H7 (cell line): ENCODE results near the gene LINGO4. TPM values are rescaled to one million over a fixed set of nuclear protein-coding genes. Genes with fewer than 3 reads are reported as not detected.
A peak's percentile ranks its signal among the peaks of the same experiment; 100 is the strongest.

ENCODE experiments used
- DNase-seq: peaks from one replicate; pipeline ENCODE4 v3.0.0; 2012
- H3K27me3 ChIP-seq: 2 replicates; pipeline ENCODE4 v1.6.0; 2011; ENCODE audit warnings: mild to moderate bottlenecking, low read length; ENCODE audit not compliant: control insufficient read depth, insufficient read depth
- H3K36me3 ChIP-seq: replicated peaks from 2 replicates; pipeline ENCODE4 v1.5.1; 2011; ENCODE audit warnings: low read length; ENCODE audit not compliant: control insufficient read depth, insufficient read depth
- H3K4me3 ChIP-seq: 2 replicates; pipeline ENCODE4 v1.5.1; 2011; ENCODE audit warnings: low read depth, mild to moderate bottlenecking, control low read depth, low read length, moderate library complexity; ENCODE audit not compliant: insufficient read depth
- total RNA-seq: library from RNA; depleted of rRNA; stranded (reverse); fragments of >200 nt; shearing (Covaris generic); gene quantifications from 2 replicates; pipeline ENCODE4 v1.2.3, GENCODE V29; 2014

The LINGO4 gene
- total RNA-seq, 1 experiment from 2014 or later: 0.07 TPM

DNA sequence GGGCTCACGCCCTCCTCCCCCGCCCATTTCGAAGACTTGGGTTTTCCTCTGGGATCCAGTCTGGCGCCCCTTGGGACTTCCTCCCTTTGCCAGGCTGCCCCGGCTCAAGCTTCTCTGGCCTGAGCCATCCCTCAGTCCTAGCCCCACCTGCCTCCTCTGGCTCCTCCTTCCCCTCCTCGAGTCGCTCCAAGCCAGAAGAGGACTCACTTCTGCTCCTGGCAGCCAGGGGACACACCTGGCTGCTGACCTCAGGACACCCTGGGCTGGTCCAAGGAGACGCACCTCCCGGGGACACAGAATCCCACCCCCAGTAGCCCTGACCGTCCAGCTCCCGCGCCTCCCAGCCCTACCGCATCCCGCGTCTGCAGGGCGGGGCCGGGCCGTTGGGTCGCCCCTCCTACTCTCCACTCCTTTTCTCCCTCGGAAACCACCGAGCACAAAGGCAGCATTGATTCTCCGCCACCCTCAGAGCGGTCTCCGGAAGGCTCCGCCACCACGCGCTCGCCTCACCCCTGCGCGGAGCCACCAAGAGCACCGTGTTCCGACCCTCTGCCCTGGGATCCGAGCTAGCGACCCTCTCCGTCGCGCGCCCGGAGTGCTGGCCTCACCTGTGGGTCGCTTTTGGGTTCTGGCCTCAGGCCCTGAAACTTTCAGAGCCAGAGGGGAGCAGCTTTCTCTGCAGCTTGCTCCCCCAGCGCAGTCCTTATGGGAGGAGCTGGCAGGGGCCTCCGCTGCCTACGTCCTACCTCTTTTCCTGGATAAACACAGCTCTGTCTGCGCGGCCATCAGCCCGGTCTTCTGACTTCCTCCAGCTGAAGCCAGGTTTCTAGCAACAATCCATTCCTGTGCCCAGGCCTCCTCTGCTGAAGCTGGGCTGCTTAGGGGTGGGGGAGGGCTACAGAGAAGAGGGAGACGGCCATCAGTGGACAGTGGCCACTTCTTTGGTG lies 34.5 kb upstream of the LINGO4 start, which contains the start of gene C2CD4D:
Gene C2CD4D (minus strand): TSS at position 364 of the 947 bp plus-strand sequence. CDS start 831 bp downstream, outside the sequence.
- Histone ChIP-seq H3K36me3 (no peaks in the 10 kb centered on the region), H3K27me3 (peaks cover 33% of the 10 kb centered on the region), H3K4me3 (peak within 1 kb of the TSS; percentile 57)
- DNase-seq: peak; percentile 95

DNA sequence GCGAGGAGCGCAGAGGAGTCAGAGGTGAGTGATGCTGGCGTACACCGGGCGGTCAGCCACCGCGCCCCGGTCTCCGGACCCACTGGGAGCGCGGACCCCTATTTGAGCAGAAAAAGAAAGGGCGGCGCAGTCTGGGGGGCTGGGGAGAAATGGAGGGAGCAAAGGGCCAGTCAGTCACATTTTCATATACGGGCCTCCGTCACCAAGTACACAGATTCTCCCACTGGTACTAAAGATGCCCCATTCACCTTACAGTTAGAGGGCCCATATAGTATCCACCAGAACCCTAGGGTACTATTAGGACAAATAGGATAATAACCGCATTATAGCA lies 33.8 kb upstream of the LINGO4 start:
- Histone ChIP-seq H3K36me3 (no peaks in the 10 kb centered on the region), H3K27me3 (peaks cover 33% of the 10 kb centered on the region), H3K4me3 (peak overlapping the region; percentile 57)
- DNase-seq: no peak

DNA sequence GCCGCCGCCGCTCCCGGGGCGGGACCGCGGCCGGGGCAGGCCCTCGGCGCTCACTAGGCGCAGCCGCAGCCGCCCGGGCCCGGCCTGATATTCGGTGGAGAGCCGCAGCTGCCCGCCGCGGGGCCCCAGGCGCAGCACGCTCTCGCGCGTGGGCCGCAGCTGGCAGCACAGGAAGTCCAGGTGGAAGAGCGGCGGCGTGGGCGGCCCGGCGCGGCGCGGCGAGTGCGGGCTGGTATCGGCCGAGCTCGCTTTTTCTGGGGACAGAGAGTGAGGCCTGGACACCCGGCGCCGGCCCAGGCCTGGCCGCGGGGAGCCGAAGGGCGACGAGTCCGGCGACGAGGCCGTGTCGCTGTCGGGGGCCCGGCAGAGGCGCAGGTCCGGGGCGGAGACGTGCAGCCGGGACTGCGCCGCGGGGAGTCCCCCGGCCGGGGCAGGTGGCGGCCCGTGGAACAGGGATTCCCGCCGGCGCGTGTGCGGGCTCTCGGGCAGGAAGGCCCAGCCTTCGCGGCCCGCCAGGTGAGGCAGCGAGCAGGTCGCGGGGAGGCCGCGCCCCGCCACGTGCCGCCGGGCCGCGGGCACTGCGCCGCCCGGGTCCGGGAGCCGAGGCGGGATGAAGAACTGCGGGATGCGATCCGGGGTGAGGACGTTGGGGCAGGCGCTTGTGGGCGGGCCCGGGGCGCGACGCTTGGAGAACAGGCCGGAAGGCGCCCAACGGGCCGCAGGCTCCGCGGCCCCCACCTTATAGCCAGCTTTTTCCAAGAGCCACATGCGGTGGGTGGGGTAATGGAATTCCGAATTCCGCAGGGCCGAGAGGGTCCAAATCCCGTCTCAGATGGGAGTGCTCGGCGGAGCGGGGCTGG lies 33.2 kb upstream of the LINGO4 start:
- H3K4me3 ChIP-seq: peak overlapping the region; percentile 57
- DNase-seq: peak; percentile 90
- H3K27me3 ChIP-seq: peaks cover 33% of the 10 kb centered on the region
- H3K36me3 ChIP-seq: no peaks in the 10 kb centered on the region

DNA sequence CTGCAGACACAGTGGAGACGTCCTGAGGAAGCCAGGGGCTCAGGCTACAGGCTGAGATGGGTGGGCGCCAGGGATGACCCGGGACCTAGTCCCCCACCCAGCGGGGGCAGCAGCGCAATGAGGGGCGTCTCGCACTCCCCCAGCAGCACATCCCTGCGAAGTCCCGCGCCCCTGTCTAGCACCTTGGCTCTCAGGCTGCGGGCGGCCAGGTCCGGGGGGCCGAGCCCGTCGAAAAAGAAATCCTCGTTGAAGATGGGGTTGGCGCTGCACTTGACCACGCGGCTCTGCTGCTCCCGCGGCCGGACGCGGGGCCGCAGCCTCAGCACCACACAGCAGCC lies 32.6 kb upstream of the LINGO4 start:
- H3K27me3 ChIP-seq: peaks cover 33% of the 10 kb centered on the region
- DNase-seq: no peak
- no peaks in the 10 kb centered on the region for H3K36me3 ChIP-seq
- H3K4me3 ChIP-seq: peak overlapping the region; percentile 57

DNA sequence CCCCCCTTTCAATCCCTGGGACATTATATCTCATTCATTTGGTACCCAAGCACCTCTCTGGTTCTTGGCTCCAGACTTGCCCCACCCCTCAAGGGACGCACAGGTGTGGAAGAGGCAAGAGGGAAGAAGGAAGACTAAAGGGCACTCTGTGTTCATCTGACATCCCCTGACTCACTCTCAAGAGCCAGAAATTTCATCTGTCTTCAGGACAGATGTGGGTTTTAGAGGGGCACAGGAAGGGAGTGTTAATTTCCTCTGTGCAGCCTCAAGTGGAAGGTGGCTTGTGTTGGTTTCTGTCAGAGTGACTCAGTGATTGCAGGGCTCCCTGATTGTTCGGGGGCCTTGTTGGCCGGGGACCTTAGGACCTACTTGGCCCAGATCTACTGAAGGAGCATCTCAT lies 32.0 kb upstream of the LINGO4 start:
- Histone ChIP-seq H3K36me3 (no peaks in the 10 kb centered on the region), H3K27me3 (peaks cover 33% of the 10 kb centered on the region), H3K4me3 (no peak overlapping the region)
- DNase-seq: no peak

DNA sequence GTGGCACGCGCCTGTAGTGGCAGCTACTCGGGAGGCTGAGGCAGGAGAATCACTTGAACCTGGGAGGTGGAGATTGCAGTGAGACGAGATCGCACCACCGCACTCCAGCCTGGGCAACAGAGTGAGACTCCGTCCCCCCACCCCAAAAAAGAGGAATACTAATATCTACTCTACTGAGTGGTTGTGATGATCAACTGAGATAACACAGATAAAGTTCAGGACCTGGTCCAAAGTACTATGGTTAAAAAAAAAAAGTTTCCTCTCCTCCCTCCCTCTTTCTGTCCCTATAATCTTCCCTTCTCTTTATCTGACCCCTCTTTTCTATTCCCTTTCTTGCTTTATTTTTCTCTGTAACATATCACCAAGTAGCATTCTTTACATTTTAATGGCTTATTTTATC lies 30.4 kb upstream of the LINGO4 start:
- DNase-seq: no peak
- Histone ChIP-seq H3K36me3 (no peaks in the 10 kb centered on the region), H3K27me3 (peaks cover 32% of the 10 kb centered on the region), H3K4me3 (no peak overlapping the region)

DNA sequence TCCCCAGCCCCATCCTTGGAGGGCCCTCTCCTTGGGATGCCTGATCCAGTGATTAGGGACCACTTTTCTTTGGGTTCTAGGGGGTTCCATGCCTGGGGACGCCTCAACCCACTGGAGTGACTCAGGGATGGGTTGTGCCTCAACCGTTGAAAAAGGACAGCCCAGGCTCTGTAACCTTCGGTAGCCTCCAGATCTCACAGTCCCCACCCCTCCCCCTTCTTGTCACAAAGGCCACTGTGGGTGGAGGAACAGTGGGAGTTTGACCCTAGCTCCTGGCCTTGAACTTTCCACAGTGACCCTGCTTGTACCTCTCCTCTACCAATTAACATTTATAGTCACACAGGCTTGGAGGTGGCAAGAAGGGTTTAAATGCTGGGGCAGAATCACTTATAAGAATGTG lies 29.0 kb upstream of the LINGO4 start:
- no peak for DNase-seq
- Histone ChIP-seq H3K36me3 (no peaks in the 10 kb centered on the region), H3K4me3 (no peak overlapping the region), H3K27me3 (peaks cover 26% of the 10 kb centered on the region)

DNA sequence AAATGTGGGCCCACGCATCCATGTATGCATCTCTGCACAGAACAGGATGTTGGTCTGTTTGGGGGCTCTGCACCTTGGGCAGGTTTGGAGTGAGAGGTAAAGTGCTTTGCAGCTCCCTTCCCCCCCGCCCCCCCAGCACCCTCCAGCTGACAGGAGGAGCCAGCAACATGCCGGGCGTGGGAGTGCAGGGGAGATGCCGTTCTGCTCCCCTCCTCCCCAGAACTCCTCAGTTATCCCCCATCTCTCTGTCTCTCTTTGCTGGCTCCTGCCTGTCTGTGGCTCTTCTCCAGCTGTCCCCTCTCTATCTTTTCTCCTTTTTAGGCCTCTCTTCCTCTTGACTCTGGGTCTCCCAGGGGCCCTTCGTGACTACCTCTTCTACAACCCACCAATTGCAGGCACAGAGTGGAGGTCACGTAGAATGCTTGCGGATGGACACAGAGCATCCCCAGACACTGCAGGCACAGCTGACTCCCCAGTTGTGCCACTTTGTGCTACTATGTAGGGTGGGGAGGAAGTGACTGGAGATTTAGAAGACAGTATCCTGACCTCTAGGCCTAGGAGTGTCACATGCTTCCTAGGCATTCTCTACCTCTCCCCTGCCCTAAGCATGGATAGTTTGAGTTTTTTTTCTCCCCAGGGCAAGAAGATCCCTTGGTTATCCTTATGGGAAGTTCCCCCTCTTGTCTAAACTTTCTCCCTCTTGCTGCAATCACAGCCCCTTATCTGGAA lies 28.1 kb upstream of the LINGO4 start:
- no peak for DNase-seq
- peaks cover 17% of the 10 kb centered on the region for H3K27me3 ChIP-seq
- H3K4me3 ChIP-seq: no peak overlapping the region
- H3K36me3 ChIP-seq: no peaks in the 10 kb centered on the region

DNA sequence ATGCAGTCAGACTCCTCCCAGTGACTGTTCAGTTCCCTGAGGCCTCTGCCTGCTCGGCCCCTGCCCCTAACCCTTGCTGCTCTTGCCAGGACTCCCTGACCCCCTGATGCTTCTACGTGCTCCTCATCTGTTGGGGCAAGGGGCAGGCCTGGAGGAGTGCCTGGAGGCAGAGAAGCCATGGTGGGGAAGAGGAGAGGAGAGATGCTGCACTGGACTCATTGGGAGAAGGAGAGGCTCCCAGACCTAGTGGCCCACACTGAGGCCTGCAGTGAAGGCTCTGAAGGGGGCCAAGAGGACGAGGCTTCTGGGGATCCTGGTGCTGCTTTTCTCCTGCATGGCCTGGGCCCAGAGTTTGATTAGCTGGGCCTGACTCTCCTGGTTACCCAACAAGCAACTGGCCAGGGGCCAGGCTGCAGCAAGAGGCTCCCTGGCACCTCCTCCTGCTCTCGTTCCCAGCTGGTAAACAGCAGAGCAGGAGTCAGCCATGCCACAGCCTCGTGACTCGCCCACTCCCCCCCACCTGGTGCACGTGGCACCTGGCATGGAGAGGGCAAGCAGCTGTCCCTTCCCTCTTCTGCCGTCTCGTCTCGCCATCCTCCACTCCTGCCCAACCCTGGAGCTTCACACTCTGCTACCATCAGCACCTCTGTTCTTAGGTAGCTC lies 27.2 kb upstream of the LINGO4 start:
- Histone ChIP-seq H3K4me3 (no peak overlapping the region), H3K27me3 (peaks cover 8% of the 10 kb centered on the region), H3K36me3 (no peaks in the 10 kb centered on the region)
- DNase-seq: no peak

DNA sequence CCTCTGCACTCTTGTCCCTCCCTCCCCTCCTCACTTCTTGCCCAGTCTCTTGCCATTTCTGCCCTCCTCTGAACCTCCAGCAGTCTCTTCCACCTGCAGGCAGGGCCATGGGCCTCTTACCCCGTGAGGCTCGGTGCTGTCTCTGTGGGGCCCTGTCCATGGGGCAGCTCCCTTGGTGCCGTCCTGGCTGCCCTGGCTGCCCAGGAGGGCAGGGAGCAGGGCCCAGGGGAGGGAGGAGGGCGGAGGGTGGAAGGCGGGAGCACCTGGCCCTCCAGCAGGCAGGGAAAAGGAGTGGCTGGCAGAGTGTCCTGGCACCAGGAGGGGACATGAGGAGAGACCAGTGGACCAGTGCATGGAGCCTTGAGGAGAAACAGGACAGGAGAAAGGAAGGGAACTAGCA lies 26.4 kb upstream of the LINGO4 start, which contains the start of gene RORC:
Gene RORC (minus strand): TSS at position 198 of the 400 bp plus-strand sequence. CDS start 38 bp downstream, at position 160.
- no peak within 1 kb of the TSS for H3K4me3 ChIP-seq
- DNase-seq: no peak

DNA sequence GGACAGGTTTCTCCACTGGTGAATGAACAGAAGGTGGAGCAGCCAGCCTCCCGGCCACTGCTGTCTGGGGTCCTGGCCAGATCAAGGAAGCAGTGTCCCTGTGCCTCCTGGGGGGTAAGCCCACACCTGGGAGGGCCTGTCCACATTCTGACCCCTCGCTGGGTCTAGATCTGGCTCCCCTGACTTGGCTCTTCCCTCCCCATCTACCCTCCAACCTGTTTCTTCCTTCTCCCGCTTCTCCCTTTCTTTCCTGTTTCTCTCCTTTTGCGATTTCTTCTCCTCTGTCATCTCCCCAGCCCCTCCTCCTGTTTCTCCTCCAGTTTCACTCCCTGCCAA lies 26.0 kb upstream of the LINGO4 start:
- no peak overlapping the region for H3K4me3 ChIP-seq
- no peak for DNase-seq
- H3K27me3 ChIP-seq: no peaks in the 10 kb centered on the region
- H3K36me3 ChIP-seq: no peaks in the 10 kb centered on the region

More for the DNA sequence above, 26.4 kb upstream of the LINGO4 start, which contains the start of gene RORC:
- H3K27me3 ChIP-seq: no peaks in the 10 kb centered on the region
- no peaks in the 10 kb centered on the region for H3K36me3 ChIP-seq

DNA sequence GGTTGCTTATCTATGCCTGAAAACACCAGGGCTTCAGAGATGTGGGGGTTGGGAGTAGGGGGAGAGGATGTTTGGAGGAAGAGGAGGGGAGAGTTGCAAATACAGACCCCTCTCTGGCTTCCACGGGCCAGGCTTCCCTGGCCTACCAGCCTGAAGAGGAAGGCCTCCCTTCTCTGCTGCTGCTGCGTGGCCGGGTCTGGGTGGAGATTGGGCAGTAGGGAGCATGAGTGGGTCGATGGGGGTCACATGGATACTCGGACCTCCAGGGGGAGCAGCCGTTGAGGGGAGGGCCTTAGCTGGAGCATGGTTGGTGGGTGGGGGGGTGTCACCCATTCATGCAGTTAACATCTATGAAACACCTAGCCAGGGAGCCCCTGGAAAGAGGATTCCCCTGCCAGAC lies 24.8 kb upstream of the LINGO4 start:
- DNase-seq: no peak
- Histone ChIP-seq H3K4me3 (no peak overlapping the region), H3K36me3 (no peaks in the 10 kb centered on the region), H3K27me3 (no peaks in the 10 kb centered on the region)

DNA sequence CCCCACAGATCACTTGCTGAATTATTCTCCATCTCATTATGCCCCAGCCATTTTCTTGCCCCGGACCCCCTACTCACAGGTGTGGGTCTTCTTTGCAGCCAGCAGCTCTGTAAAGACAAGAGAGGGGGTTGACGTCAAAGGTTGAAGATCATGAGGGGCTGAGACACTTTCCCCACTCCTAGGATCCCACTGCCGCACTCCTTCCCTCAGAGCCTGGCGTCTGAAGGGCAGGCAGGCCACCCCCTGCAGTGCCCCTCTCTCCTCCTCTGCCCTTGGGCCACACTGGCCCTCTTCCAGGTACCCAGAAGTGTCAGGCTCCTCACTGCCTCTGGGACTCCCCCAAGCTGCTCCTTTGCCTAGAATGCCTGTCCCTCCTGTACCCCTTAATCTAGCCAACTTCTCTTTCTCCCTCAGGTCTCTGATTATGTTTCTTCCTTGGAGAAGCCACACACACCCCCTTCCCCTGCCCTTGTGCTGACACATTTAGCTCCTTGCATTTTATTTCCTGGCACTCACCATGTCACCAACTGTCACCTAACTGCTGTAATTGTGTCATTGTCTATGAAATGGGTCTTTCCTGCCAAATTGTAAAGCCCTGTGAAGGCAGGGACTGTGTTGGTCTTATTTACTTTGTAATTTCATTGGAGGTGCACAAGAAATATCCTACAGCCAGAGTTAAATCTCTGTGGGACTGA lies 24.3 kb upstream of the LINGO4 start:
- Histone ChIP-seq H3K4me3 (no peak overlapping the region), H3K36me3 (no peaks in the 10 kb centered on the region)
- peak; percentile 75 for DNase-seq

More for the DNA sequence above, 24.3 kb upstream of the LINGO4 start:
- no peaks in the 10 kb centered on the region for H3K27me3 ChIP-seq
